NCI-H446 treated with DMSO at 0.1 percent for 48 hours (cell line): ENCODE measurements around the gene ARHGEF28.

Source experiments
- DNase-seq: peaks from one replicate; lab custom pipeline; 2025; lab: John Stamatoyannopoulos, UW

Gene ARHGEF28

DNA sequence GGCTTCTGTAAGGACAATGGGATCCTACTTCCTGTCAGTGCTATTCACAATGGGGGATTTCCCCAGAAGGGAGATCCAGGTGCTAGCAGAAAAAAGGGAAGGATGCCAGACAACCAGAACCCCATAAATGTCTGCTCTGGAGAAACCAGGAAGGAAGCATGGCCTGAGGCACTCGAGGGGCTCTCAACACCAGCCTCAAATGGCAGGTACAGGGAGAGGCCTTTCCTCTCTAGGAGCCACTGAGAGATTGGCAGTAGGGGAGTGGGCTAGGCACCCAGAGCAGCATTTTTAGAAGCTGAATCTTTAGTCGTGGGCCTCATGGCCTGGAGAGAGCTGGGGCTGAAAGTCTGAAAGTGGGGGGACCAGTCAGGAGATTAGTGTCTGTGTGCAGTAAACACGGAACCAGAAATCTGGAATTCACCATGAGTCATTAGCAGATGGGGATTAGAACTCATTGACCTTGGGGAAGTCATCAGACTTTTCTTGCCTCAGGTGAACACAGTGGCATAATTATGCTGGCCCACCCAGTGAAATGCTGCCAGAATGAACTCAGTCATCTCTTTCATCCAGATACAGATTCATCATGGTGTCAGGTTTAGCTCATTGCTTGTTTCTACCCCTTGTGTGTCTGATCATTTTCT, 28.3 kb downstream of the ARHGEF28 start:
- no peak for DNase-seq

GRCh38 chr5:73654819-73655318, 28.9 kb downstream of the ARHGEF28 start:
- DNase-seq, result peak; percentile 85

DNA sequence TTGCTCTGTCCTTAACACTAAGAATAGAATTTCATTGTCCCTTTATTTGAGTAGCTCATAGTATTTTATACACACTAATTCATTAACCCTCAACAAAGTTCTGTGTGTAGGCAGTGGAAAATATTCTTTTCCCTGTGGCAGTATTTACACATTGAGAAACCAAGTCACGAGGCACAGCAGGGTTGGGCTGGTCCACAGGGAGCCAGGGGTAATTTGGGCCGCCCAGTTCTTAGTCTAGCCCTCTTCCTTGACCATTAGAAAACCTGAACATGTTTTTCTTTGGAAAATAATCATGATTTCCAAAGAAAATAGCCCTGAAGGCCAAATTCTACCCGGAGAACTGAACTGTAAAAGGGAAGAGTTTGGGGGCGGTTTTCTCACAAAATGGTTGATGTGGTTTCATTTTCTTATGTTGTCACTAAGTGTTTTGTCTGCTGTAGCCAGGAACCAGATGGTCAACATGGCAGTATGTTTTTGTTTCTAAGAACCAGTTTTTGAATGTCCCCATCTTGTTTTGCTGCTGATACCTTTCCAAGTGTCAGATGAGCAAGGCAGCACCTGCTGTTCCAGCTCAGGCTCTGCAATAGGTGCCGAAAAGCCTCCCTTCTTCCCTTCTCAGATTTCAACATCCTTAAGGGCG, 29.6 kb downstream of the ARHGEF28 start:
- DNase-seq, result peak; percentile 21

GRCh38 chr5:73661753-73662152, 35.8 kb downstream of the ARHGEF28 start:
- DNase-seq, result no peak

DNA sequence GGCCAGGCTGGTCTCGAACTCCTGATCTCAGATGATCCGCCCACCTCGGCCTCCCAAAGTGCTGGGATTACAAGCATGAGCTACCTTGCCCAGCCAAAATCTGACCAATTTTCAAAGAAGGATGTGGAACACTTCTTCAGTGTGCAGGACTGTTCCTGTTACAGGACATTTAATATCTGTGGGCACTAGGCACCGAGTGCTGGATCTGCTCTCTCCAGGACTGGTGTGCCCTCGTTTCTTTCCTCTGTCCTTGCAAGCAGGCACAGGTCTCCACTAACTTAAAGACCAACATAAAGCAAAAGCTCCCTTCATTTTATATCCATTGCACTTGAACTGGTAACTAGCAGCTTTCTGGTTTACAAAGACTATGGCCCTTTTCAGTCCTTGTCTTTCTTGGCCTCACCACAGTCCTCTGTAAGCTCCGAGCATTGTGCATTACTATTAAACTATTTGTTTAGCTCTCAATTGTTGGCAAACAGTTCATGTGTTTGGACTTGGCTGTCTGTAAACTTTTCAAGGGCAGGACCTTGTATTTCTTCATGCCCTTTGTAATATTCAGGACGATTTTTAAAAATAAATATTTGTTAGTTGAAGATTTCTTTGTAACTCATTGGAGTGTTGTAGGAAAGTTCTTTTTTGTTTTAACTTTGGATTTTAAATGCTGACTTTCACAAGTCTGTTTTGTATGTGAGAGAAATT, 37.3 kb downstream of the ARHGEF28 start:
- no peak for DNase-seq

DNA sequence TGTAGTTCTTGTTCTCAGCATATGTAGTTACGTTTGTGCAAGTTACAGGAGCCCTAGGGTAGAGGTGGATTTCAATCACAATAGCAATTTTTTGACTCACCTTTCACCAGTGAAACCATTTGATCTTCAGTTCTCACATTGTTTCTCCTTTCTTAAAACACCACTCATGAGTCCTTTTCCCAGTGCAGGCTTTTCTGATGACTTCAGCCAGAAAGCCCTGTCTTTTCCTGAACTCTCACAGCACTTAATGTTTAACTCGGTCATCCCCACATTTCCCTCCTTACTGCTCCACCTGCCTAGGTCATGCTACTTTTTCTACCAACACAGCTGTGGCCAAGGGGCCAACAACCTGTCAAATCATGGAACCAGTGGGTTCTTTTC, 37.9 kb downstream of the ARHGEF28 start:
- no peak for DNase-seq

DNA sequence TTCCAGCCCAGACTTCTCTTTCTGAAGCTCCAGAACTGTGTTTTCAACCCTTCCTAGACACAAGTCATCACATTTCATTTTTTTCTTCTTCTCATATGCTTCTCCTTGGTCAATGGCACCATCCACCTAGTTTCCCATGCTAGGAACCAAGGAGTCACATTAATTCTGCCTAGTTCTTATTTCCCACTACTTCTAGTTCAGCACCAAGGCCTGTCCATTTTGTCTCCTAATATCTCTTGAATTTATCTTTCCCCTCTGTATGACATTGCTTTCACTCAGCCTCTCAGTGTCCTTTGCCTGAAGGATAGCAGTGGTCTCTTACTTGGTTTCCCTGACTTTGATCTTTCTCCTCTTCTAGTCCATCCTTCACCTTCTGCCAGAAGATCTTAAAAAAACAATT, 38.8 kb downstream of the ARHGEF28 start:
- no peak for DNase-seq

GRCh38 chr5:73666891-73667290, 40.9 kb downstream of the ARHGEF28 start:
- DNase-seq, result no peak

GRCh38 chr5:73668017-73668416, 42.0 kb downstream of the ARHGEF28 start:
- DNase-seq, result no peak

DNA sequence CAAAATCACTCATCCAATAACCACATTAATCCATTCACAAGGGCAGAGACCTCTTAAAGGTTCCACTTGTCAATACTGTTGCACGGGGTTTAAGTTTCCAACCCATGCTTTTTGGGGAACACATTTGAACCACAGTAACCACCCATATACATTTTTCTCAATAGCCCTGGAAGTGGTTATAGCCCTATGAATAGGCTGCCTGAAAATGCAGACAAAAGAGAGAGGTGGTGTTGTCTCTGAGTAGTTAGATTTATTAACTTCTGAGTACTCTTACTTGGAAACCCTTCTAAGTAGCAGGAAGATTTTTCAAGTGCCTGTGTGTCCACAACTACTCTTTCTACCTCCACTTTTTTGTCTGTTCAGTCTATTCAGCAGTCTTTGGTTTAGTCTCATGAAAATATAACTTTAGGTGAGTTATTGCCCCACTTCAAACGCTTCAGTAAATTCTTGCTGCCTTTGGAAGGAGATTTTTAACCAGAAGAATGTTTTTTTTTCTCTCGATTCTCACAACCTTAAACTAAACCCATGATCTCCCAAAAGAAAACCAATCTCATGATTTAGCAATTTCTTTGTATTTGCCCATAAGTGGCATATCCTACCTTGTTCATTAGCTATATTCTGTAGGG, 42.6 kb downstream of the ARHGEF28 start:
- no peak for DNase-seq

- no peak for DNase-seq
Observed at GRCh38 chr5:73670731-73671130, 44.7 kb downstream of the ARHGEF28 start.

DNA sequence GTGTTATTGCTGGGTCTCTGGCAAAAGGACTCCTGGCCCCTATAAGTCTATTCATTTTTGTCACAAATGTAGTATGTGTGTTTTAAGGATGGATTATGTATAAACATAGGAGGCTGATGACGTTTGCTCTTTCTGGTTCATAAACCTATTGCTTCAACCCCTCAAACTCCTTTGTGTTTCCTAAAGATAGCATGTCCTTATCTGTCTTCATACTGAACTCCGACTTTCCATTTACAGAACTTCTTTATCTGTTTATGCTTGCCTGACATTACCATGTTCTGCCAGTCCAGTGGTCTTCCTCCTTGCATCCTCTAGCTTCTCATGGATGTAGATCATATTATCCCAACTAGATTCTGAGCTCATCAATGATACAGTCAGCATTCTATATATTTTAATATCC, 46.1 kb downstream of the ARHGEF28 start:
- DNase-seq, result no peak

- DNase-seq, result no peak
Observed at GRCh38 chr5:73673161-73673591, 47.2 kb downstream of the ARHGEF28 start.

DNA sequence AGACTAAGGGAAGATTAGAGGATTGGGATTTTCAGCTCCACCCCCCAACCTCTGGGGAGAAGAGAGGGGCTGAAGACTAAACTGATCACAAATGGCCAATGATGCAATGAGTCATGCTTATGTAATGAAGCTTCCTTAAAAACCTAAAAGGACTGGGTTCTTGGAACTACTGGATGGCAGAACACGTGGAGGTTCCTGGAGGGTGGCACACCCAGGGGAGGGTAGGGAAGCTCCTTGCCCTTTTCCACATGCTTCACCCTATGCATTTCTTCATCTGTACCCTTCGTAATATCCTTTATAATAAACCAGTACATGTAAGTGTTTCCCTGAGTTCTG, 48.6 kb downstream of the ARHGEF28 start:
- DNase-seq, result no peak

DNA sequence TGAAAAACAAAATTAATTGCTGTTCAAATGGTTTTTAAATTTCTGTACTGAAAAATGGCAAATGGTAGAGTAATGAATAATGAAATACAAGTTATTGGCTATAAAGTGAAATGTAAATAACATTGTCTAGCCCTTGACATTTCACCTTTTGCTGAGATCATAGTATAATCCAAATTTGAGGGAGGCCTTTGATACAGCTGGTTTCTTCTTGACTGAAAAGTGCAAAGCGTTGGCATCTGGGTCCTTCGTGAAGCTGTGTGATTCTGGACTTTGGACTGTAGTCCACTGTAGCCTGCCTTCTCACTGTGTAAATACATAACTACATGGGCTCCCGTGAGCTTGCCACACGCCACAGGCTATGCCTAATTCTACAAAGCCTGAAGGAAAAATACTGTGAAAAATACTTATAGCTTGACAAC, 52.3 kb downstream of the ARHGEF28 start:
- no peak for DNase-seq

DNA sequence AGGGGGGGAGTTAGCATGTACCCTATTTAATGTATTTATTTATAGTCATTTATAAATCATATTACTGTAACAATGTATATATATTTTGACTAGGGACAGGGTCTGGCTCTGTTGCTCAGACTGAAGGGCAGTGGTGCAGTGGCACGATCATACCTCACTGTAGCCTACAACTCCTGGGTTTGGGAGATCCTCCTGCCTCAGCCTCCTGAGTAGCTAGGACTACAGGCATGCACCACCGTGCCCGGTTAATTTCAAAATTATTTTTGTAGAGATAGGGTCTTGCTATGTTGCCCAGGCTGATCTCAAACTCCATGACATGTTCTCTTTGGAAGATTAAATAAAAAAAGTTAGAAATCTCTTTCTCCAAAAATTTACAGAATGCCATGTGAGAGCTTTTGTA, 52.8 kb downstream of the ARHGEF28 start:
- no peak for DNase-seq

- DNase-seq, result no peak
Observed at GRCh38 chr5:73682176-73682575, 56.2 kb downstream of the ARHGEF28 start.

DNA sequence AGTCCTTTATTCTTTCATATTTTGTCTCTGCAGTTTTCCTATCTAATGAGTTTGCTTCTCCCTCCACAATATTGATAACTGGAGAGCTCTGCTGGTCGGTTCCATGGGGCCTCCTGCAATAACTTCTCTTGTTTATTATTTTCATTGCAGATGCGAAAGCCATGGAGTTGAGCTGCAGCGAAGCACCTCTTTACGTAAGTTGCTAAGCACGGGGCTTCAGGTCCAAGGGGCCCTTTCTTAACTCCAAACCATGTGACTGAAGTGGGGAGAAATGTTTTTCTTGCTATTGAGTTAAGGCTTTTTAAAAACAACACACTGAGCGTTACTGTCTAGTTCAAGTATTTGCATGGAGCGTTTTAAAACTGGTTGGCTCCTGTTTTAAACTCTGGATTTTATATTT, 58.7 kb downstream of the ARHGEF28 start:
- no peak for DNase-seq

DNA sequence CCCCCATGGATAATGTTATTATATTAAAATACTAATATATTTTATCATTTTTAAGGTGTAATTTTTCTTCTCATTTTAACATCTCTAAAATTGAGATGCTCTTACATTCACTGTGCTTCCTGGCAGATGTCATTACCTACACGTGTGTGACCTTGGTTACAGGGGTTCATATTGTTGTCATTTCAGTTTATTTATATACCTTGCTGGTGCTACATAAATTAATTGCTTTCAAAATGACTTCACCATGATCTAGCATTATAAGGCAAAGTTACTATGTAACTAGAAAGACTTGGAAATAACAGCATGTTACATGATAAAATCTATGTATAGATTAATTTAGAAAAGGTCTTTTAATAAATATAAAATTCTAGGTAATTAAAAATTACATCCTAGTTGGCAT, 60.9 kb downstream of the ARHGEF28 start:
- no peak for DNase-seq

DNA sequence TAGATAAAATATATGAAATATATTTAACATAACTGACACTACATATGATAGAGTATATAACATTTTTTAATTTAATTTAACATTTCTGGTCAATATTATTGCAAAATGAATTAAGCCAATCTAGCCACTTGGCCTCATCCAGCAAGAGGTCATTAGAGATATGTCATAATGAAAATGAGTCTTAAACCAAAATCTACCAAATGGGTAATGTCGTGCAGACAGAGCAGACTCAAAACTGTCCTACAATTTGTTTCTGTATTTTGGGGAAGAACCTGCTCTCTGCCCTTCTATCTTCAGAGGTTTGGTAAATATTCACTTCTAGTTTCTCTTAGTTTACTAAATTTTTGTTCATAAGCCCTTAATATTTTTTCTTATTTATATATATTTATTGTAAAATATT, 61.4 kb downstream of the ARHGEF28 start:
- DNase-seq, result no peak

- no peak for DNase-seq
Observed at GRCh38 chr5:73690015-73690414, 64.0 kb downstream of the ARHGEF28 start.

- no peak for DNase-seq
Observed at GRCh38 chr5:73691302-73692080, 65.5 kb downstream of the ARHGEF28 start.
